ENCODE measurements around the gene MAN1A1. TPM values are rescaled to one million over a fixed set of nuclear protein-coding genes. Genes with fewer than 3 reads are reported as not detected.

MAN1A1 gene
- total RNA-seq, 1 experiment from 2014 or later = 19.0 TPM

- Histone ChIP-seq H3K9ac (ENCODE audit: low read length) (no peak overlapping the region), H3K9me3 (ENCODE audit: low read length) (no peaks in the 10 kb centered on the region), H3K9me2 (replicated peaks; ENCODE audit: low read length) (no peaks in the 10 kb centered on the region), H3K36me3 (ENCODE audit: low read depth, low read length) (no peaks in the 10 kb centered on the region), H3K4me2 (ENCODE audit: low read length) (no peak overlapping the region), H3K4me3 (ENCODE audit: low read length) (no peak overlapping the region), H3K4me1 (ENCODE audit: insufficient read depth, low read length) (no peaks in the 10 kb centered on the region), H2AFZ (ENCODE audit: low read length) (no peak overlapping the region), H3F3A (ENCODE audit: low read length, unreplicated experiment) (no peaks in the 10 kb centered on the region), H3K27ac (ENCODE audit: low read length) (no peak overlapping the region), H3K79me2 (ENCODE audit: low read length) (no peaks in the 10 kb centered on the region), H3K27me3 (ENCODE audit: low read length) (no peaks in the 10 kb centered on the region), H4K20me1 (ENCODE audit: low read length) (no peaks in the 10 kb centered on the region)
- POLR2A ChIA-PET (ENCODE audit: unreplicated experiment) = no interaction called here
- CTCF ChIA-PET = no interaction called here
- TF ChIP-seq EZH2 (IDR thresholded peaks at IDR 0.05; ENCODE audit: low read length, unreplicated experiment) (no peak), EZH2phosphoT487 (IDR thresholded peaks at IDR 0.05; ENCODE audit: borderline replicate concordance, low read length) (no peak), CTCF (conservative IDR thresholded peaks at IDR 0.05; ENCODE audit: low read depth, low read length) (no peak)
- no TSS peak for BruUV-seq (replicated peaks)
- DNase-seq = no peak
- no peak for ATAC-seq
- intact Hi-C loops (cut with micrococcal nuclease) = no loop called here
These were observed 139.0 kb downstream of the MAN1A1 start for GRCh38 chr6:119210596-119210995.

- H3K27me3 ChIP-seq (ENCODE audit: low read length) = no peaks in the 10 kb centered on the region
- no peaks in the 10 kb centered on the region for H3K4me1 ChIP-seq (ENCODE audit: insufficient read depth, low read length)
- no peak overlapping the region for H2AFZ ChIP-seq (ENCODE audit: low read length)
- H3F3A ChIP-seq (ENCODE audit: low read length, unreplicated experiment) = no peaks in the 10 kb centered on the region
- no peaks in the 10 kb centered on the region for H3K9me3 ChIP-seq (ENCODE audit: low read length)
- no peak overlapping the region for H3K4me2 ChIP-seq (ENCODE audit: low read length)
- H3K27ac ChIP-seq (ENCODE audit: low read length) = no peak overlapping the region
- POLR2A ChIA-PET (ENCODE audit: unreplicated experiment) = no interaction called here
- TF ChIP-seq CTCF (conservative IDR thresholded peaks at IDR 0.05; ENCODE audit: low read depth, low read length) = no peak
- no peak for TF ChIP-seq EZH2phosphoT487 (IDR thresholded peaks at IDR 0.05; ENCODE audit: borderline replicate concordance, low read length)
- no peak for TF ChIP-seq EZH2 (IDR thresholded peaks at IDR 0.05; ENCODE audit: low read length, unreplicated experiment)
- H3K9me2 ChIP-seq (replicated peaks; ENCODE audit: low read length) = no peaks in the 10 kb centered on the region
- no peaks in the 10 kb centered on the region for H3K36me3 ChIP-seq (ENCODE audit: low read depth, low read length)
- H3K79me2 ChIP-seq (ENCODE audit: low read length) = no peaks in the 10 kb centered on the region
- no peak for ATAC-seq
- BruUV-seq (replicated peaks) = no TSS peak
- H4K20me1 ChIP-seq (ENCODE audit: low read length) = no peaks in the 10 kb centered on the region
- H3K9ac ChIP-seq (ENCODE audit: low read length) = no peak overlapping the region
- H3K4me3 ChIP-seq (ENCODE audit: low read length) = no peak overlapping the region
- CTCF ChIA-PET = interaction anchor here (0.7 kb wide), 1 partner anchor 1433 kb away, joined by 7 read pairs; no protein-coding TSS in a partner anchor
- intact Hi-C loops (cut with micrococcal nuclease) = loop anchor here (5.0 kb wide), 1 partner anchor 123 kb away; no protein-coding TSS in a partner anchor
- no peak for DNase-seq
These were observed 139.9 kb downstream of the MAN1A1 start for GRCh38 chr6:119209452-119210205.

All from PC-3 (cell line).